ENCODE data around the gene ELAC2.

Gene ELAC2

DNA sequence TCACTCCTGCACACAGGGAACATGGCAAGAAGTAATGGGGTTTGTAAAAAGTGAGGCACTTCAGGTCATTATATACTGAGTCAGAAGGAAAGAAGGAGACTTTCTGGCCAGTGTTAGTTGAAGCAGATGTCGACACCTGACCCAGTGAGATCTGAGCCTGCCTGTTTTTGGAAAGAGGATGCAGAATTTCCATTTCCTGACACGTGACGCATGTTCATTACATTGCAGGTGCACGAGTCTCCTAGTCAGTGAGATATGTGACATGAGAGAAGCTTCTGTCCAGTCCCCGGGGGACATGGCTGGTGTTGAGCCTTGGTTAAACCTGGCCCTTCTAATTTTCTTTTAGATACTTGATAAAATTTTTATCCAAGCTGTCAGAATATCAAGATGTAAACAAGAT is 62.3 kb downstream of the ELAC2 start:
- DNase-seq (ENCODE audit: low read depth in 2 of 2): no peak

DNA sequence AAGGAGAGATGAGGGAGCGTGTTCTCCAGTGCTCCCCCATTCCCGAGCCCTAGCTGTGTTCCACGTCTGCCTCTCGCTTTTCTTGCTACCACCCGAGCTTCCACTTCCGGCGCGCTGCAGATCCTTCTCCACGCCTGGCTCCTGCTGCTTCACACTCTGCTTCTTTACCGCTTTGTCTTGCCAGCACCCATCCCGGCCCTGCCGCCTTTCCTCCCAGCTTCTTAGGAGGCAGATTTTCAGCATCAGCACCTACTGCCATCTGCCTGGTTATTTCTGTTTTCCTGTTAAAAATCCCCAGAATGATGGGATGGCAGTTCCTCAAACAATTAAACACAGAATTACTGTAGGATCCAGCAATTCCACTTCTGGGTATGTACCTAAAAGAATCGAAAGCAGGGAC is 64.7 kb downstream of the ELAC2 start:
- DNase-seq (ENCODE audit: low read depth in 2 of 2): no peak

- no peak for DNase-seq (ENCODE audit: low read depth in 2 of 2)
Measured at GRCh38 chr17:12952012-12952411, 65.8 kb downstream of the ELAC2 start.

GRCh38 chr17:12947047-12947446 is 70.8 kb downstream of the ELAC2 start:
- no peak for DNase-seq (ENCODE audit: low read depth in 2 of 2)
